Nephron (organoid): Measurements from ENCODE around the gene BBS5.
A peak's percentile ranks its signal among the peaks of the same experiment; 100 is the strongest.

Source experiments
- H3K27ac Mint-ChIP-seq, 3 experiments: 2 replicates each; pipeline ENCODE4 v1.8.0; 2020; ENCODE audit warnings: mixed read lengths in 3 of 3, mild to moderate bottlenecking in 2 of 3, moderate library complexity in 1 of 3
- H3K27me3 Mint-ChIP-seq: 2 replicates; pipeline ENCODE4 v1.8.0; 2021; ENCODE audit warnings: low read depth, mild to moderate bottlenecking, moderate library complexity, mixed read lengths
- H3K36me3 Mint-ChIP-seq: 2 replicates; pipeline ENCODE4 v1.8.0; 2020; ENCODE audit warnings: low read depth, mixed read lengths
- H3K4me1 Mint-ChIP-seq: 2 replicates; pipeline ENCODE4 v1.8.0; 2020; ENCODE audit warnings: mixed read lengths
- H3K4me3 Mint-ChIP-seq, 3 experiments: 2 replicates each; pipeline ENCODE4 v1.8.0; 2020; ENCODE audit warnings: mild to moderate bottlenecking in 3 of 3, mixed read lengths in 3 of 3, moderate library complexity in 2 of 3
- H3K9me3 Mint-ChIP-seq: 2 replicates; pipeline ENCODE4 v1.8.0; 2020; ENCODE audit warnings: mixed read lengths
- TF ChIP-seq, protein P1 (sequence below), 3 experiments: fragments of 200-600 bp; sonication (generic); IDR thresholded peaks; one replicate each; pipeline ENCODE4 v1.5.0; 2021; ENCODE audit warnings: antibody characterized with exemption in 3 of 3; ENCODE audit not compliant: unreplicated experiment in 3 of 3

BBS5 gene

GRCh38 chr2:169478745-169479256 is 493 bp upstream of the BBS5 start:
- peaks cover 24% of the 10 kb centered on the region for H3K4me1 Mint-ChIP-seq
- peak overlapping the region; percentile 87 to 96 (median 92) for H3K4me3 Mint-ChIP-seq
- TF ChIP-seq, protein P1, sequence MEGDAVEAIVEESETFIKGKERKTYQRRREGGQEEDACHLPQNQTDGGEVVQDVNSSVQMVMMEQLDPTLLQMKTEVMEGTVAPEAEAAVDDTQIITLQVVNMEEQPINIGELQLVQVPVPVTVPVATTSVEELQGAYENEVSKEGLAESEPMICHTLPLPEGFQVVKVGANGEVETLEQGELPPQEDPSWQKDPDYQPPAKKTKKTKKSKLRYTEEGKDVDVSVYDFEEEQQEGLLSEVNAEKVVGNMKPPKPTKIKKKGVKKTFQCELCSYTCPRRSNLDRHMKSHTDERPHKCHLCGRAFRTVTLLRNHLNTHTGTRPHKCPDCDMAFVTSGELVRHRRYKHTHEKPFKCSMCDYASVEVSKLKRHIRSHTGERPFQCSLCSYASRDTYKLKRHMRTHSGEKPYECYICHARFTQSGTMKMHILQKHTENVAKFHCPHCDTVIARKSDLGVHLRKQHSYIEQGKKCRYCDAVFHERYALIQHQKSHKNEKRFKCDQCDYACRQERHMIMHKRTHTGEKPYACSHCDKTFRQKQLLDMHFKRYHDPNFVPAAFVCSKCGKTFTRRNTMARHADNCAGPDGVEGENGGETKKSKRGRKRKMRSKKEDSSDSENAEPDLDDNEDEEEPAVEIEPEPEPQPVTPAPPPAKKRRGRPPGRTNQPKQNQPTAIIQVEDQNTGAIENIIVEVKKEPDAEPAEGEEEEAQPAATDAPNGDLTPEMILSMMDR (IDR thresholded peaks at IDR 0.05; ENCODE audit: unreplicated experiment in 3 of 3): no peak
- H3K27me3 Mint-ChIP-seq: no peaks in the 10 kb centered on the region
- peaks cover 16% of the 10 kb centered on the region for H3K36me3 Mint-ChIP-seq
- peak overlapping the region; percentile 85 to 97 (median 91) for H3K27ac Mint-ChIP-seq
- H3K9me3 Mint-ChIP-seq: no peaks in the 10 kb centered on the region

- Mint-ChIP-seq H3K36me3 (peaks cover 21% of the 10 kb centered on the region), H3K4me1 (peaks cover 24% of the 10 kb centered on the region), H3K4me3 (peak overlapping the region; percentile 87 to 96 (median 92)), H3K9me3 (no peaks in the 10 kb centered on the region), H3K27ac (peak overlapping the region; percentile 85 to 97 (median 91)), H3K27me3 (no peaks in the 10 kb centered on the region)
- TF ChIP-seq, protein P1 (IDR thresholded peaks at IDR 0.05; ENCODE audit: unreplicated experiment in 3 of 3): no peak
These were observed 778 bp downstream of the BBS5 start for GRCh38 chr2:169480079-169480465.

GRCh38 chr2:169485650-169486138 is 6.4 kb downstream of the BBS5 start:
- Mint-ChIP-seq H3K27ac (no peak overlapping the region), H3K4me3 (no peak overlapping the region), H3K36me3 (peaks cover 40% of the 10 kb centered on the region), H3K4me1 (peaks cover 6% of the 10 kb centered on the region), H3K27me3 (no peaks in the 10 kb centered on the region), H3K9me3 (peaks cover 1% of the 10 kb centered on the region)
- TF ChIP-seq, protein P1 (IDR thresholded peaks at IDR 0.05; ENCODE audit: unreplicated experiment in 3 of 3): no peak

DNA sequence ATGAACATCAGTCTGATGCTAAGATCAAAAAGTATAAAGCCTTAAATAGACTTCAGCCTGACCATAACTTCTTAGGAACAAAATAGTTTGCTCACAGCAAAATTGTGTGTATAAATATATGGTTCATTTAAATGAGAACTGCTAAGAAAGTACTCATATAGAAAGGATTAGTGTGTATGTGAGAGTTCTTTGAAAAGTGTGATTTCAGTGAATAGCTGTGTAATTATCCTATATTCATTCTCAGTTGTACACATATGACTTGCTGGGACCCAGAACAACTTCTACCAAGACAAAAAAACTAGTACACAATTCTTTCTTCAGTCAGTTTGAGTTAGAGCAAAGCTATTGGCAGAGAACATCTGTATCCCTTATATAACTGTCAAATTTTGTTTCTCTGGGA is 7.2 kb downstream of the BBS5 start:
- TF ChIP-seq, protein P1 (IDR thresholded peaks at IDR 0.05; ENCODE audit: unreplicated experiment in 3 of 3): no peak
- no peaks in the 10 kb centered on the region for H3K27me3 Mint-ChIP-seq
- no peak overlapping the region for H3K27ac Mint-ChIP-seq
- peaks cover 46% of the 10 kb centered on the region for H3K36me3 Mint-ChIP-seq
- H3K4me1 Mint-ChIP-seq: peaks cover 5% of the 10 kb centered on the region
- H3K4me3 Mint-ChIP-seq: no peak overlapping the region
- peaks cover 3% of the 10 kb centered on the region for H3K9me3 Mint-ChIP-seq

DNA sequence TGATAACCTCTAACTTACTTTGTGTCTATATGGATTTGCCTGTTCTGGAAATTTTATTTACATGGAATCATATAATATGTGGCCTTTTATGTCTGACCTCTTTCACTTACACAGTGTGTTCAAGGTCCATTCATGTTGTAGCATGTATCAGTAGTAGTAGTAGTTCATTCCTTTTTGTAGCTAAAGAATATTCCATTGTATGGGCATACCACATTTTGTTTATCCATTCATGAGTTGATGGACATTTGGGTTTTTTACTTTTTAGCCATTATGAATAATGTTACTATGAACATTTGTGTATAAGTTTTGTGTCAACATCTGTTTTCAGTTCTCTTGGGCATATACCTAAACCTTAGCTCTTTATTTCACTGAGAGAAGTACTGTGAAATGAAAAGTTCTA is 11.5 kb downstream of the BBS5 start:
- H3K36me3 Mint-ChIP-seq: peaks cover 27% of the 10 kb centered on the region
- H3K27me3 Mint-ChIP-seq: no peaks in the 10 kb centered on the region
- H3K4me1 Mint-ChIP-seq: no peaks in the 10 kb centered on the region
- peaks cover 3% of the 10 kb centered on the region for H3K9me3 Mint-ChIP-seq
- H3K27ac Mint-ChIP-seq: no peak overlapping the region
- no peak overlapping the region for H3K4me3 Mint-ChIP-seq
- TF ChIP-seq, protein P1 (IDR thresholded peaks at IDR 0.05; ENCODE audit: unreplicated experiment in 3 of 3): no peak

GRCh38 chr2:169491378-169491777 is 12.1 kb downstream of the BBS5 start:
- Mint-ChIP-seq H3K9me3 (peaks cover 3% of the 10 kb centered on the region), H3K27me3 (no peaks in the 10 kb centered on the region), H3K36me3 (peaks cover 29% of the 10 kb centered on the region), H3K4me1 (no peaks in the 10 kb centered on the region), H3K27ac (no peak overlapping the region), H3K4me3 (no peak overlapping the region)
- TF ChIP-seq, protein P1 (IDR thresholded peaks at IDR 0.05; ENCODE audit: unreplicated experiment in 3 of 3): no peak
